ES-I3 (cell line): ENCODE data around the gene CLPX.
"Not testable (repeated sequence)": the region's sequence is repeated elsewhere in the genome, so short reads cannot be mapped to it uniquely, and the experiment has no call there.

ENCODE experiments used
- H3K36me3 ChIP-seq: 2 replicates; pipeline ENCODE4 v1.6.1; 2013; ENCODE audit warnings: mild to moderate bottlenecking, low read length, control low read depth, moderate library complexity; ENCODE audit not compliant: insufficient read depth
- H3K4me1 ChIP-seq: 2 replicates; pipeline ENCODE4 v1.6.1; 2013; ENCODE audit warnings: mild to moderate bottlenecking, control low read depth, low read length; ENCODE audit not compliant: insufficient read depth
- H3K9ac ChIP-seq: 2 replicates; pipeline ENCODE4 v1.6.1; 2013; ENCODE audit warnings: low read depth, mild to moderate bottlenecking, low read length, moderate library complexity
- H3K9me3 ChIP-seq: 2 replicates; pipeline ENCODE4 v1.6.1; 2013; ENCODE audit warnings: mild to moderate bottlenecking, low read length, moderate library complexity; ENCODE audit not compliant: control insufficient read depth, insufficient read depth

Gene CLPX

GRCh38 chr15:65195548-65195923 is 10.4 kb upstream of the CLPX start:
- Histone ChIP-seq H3K9ac (no peak overlapping the region), H3K9me3 (no peaks in the 10 kb centered on the region), H3K4me1 (no peaks in the 10 kb centered on the region), H3K36me3 (no peaks in the 10 kb centered on the region)

GRCh38 chr15:65194826-65195547 is 9.8 kb upstream of the CLPX start:
- H3K4me1 ChIP-seq: no peaks in the 10 kb centered on the region
- no peak overlapping the region for H3K9ac ChIP-seq
- H3K9me3 ChIP-seq: no peaks in the 10 kb centered on the region
- no peaks in the 10 kb centered on the region for H3K36me3 ChIP-seq

GRCh38 chr15:65192016-65192415 is 6.9 kb upstream of the CLPX start:
- Histone ChIP-seq H3K4me1 (no peaks in the 10 kb centered on the region), H3K9ac (no peak overlapping the region), H3K9me3 (no peaks in the 10 kb centered on the region), H3K36me3 (no peaks in the 10 kb centered on the region)

GRCh38 chr15:65189102-65189740 is 4.1 kb upstream of the CLPX start:
- Histone ChIP-seq H3K9me3 (no peaks in the 10 kb centered on the region), H3K9ac (no peak overlapping the region), H3K36me3 (no peaks in the 10 kb centered on the region), H3K4me1 (no peaks in the 10 kb centered on the region)

GRCh38 chr15:65188472-65188871 is 3.3 kb upstream of the CLPX start:
- not testable (repeated sequence) for H3K9me3 ChIP-seq

GRCh38 chr15:65184305-65184867 is 756 bp downstream of the CLPX start:
- Histone ChIP-seq H3K4me1 (no peaks in the 10 kb centered on the region), H3K36me3 (no peaks in the 10 kb centered on the region), H3K9me3 (no peaks in the 10 kb centered on the region), H3K9ac (peak overlapping the region; percentile 99)

More at GRCh38 chr15:65188472-65188871, 3.3 kb upstream of the CLPX start:
- H3K9ac ChIP-seq, H3K36me3 ChIP-seq, H3K4me1 ChIP-seq: not testable (repeated sequence)

GRCh38 chr15:65183865-65184159 is 1.3 kb downstream of the CLPX start:
- H3K36me3 ChIP-seq: no peaks in the 10 kb centered on the region

GRCh38 chr15:65182538-65182937 is 2.6 kb downstream of the CLPX start:
- Histone ChIP-seq H3K36me3 (no peaks in the 10 kb centered on the region), H3K4me1 (no peaks in the 10 kb centered on the region), H3K9ac (no peak overlapping the region)

More at GRCh38 chr15:65183865-65184159, 1.3 kb downstream of the CLPX start:
- H3K4me1 ChIP-seq: no peaks in the 10 kb centered on the region
- H3K9me3 ChIP-seq: no peaks in the 10 kb centered on the region
- peak overlapping the region; percentile 99 for H3K9ac ChIP-seq

GRCh38 chr15:65181582-65182353 is 3.4 kb downstream of the CLPX start:
- not testable (repeated sequence) for H3K4me1 ChIP-seq, H3K9me3 ChIP-seq, H3K9ac ChIP-seq, H3K36me3 ChIP-seq

More at GRCh38 chr15:65182538-65182937, 2.6 kb downstream of the CLPX start:
- no peaks in the 10 kb centered on the region for H3K9me3 ChIP-seq

GRCh38 chr15:65180167-65180566 is 5.0 kb downstream of the CLPX start:
- Histone ChIP-seq H3K9me3 (no peaks in the 10 kb centered on the region), H3K36me3 (no peaks in the 10 kb centered on the region), H3K4me1 (no peaks in the 10 kb centered on the region), H3K9ac (no peak overlapping the region)

GRCh38 chr15:65177901-65178300 is 7.2 kb downstream of the CLPX start:
- no peaks in the 10 kb centered on the region; the same call in 1 of the 2 replicates for H3K36me3 ChIP-seq
- H3K9ac ChIP-seq: no peak overlapping the region
- no peaks in the 10 kb centered on the region for H3K4me1 ChIP-seq
- H3K9me3 ChIP-seq: no peaks in the 10 kb centered on the region

- Histone ChIP-seq H3K36me3 (no peaks in the 10 kb centered on the region; the same call in 1 of the 2 replicates), H3K9ac (no peak overlapping the region), H3K9me3 (no peaks in the 10 kb centered on the region), H3K4me1 (no peaks in the 10 kb centered on the region)
Observed at GRCh38 chr15:65176056-65176455, 9.1 kb downstream of the CLPX start.

GRCh38 chr15:65175511-65175910 is 9.6 kb downstream of the CLPX start:
- no peaks in the 10 kb centered on the region for H3K4me1 ChIP-seq
- H3K9me3 ChIP-seq: no peaks in the 10 kb centered on the region
- no peaks in the 10 kb centered on the region; the same call in 1 of the 2 replicates for H3K36me3 ChIP-seq
- no peak overlapping the region for H3K9ac ChIP-seq

- no peak overlapping the region for H3K9ac ChIP-seq
- no peaks in the 10 kb centered on the region; the same call in 1 of the 2 replicates for H3K36me3 ChIP-seq
- H3K4me1 ChIP-seq: no peaks in the 10 kb centered on the region
Observed at GRCh38 chr15:65174509-65174908, 10.6 kb downstream of the CLPX start.

More at GRCh38 chr15:65174509-65174908, 10.6 kb downstream of the CLPX start:
- no peaks in the 10 kb centered on the region for H3K9me3 ChIP-seq
